K562 (cell line): ENCODE results near the gene TK1.

ENCODE experiments used
- POLR2A ChIP-seq: fragments of 450-650 bp; conservative IDR thresholded peaks from 2 replicates; pipeline ENCODE4 v1.6.1; 2016
- PRDM10 ChIP-seq: fragments of 450-650 bp; IDR thresholded peaks from 2 replicates; pipeline ENCODE4 v1.6.1; 2018; ENCODE audit not compliant: partially characterized antibody
- SP1 ChIP-seq: sonication (generic); formaldehyde crosslinking; IDR thresholded peaks from 2 replicates; pipeline ENCODE4 v1.8.1; 2022; ENCODE audit warnings: mild to moderate bottlenecking, missing genetic modification reagents
- USF2 ChIP-seq: sonication (generic); formaldehyde crosslinking; IDR thresholded peaks from 2 replicates; pipeline ENCODE4 v1.5.0; 2020; ENCODE audit warnings: missing genetic modification reagents
- ZNF384 ChIP-seq: IDR thresholded peaks from 2 replicates; pipeline ENCODE4 v1.6.1; 2012; ENCODE audit warnings: low read depth, low read length, improper control_type of control experiment
- ZNF592 ChIP-seq: fragments of 450-650 bp; IDR thresholded peaks from 2 replicates; pipeline ENCODE4 v1.6.1; 2017; ENCODE audit warnings: antibody characterized with exemption, mild to moderate bottlenecking
- ZNF780A ChIP-seq: fragments of 250-450 bp; sonication (Bioruptor Pico); IDR thresholded peaks from 2 replicates; pipeline ENCODE4 v1.5.0; 2021; ENCODE audit warnings: mild to moderate bottlenecking

GRCh38 chr17:78184351-78184750 lies 2.5 kb downstream of the TK1 start:
- TF ChIP-seq SP1 (CRISPR knock-in tag) (no peak), ZNF780A (no peak), PRDM10 (no peak), ZNF384 (no peak), USF2 (CRISPR knock-in tag) (no peak), POLR2A (no peak), ZNF592 (no peak)
